SU-DHL-6 (cell line): Measurements from ENCODE around the gene MYO9A.
"Not testable (repeated sequence)": the region's sequence is repeated elsewhere in the genome, so short reads cannot be mapped to it uniquely, and the experiment has no call there.

Experiments used
- H2AFZ ChIP-seq: fragments of 200-600 bp; sonication (generic); 2 replicates; pipeline ENCODE4 v1.6.1; 2014; ENCODE audit warnings: low read depth, mild to moderate bottlenecking, moderate library complexity, mixed read lengths, antibody characterized with exemption, low read length; ENCODE audit not compliant: severe bottlenecking
- H3F3A ChIP-seq: fragments of 200-600 bp; shearing (Covaris generic); 2 replicates; pipeline ENCODE4 v1.6.0; 2016; ENCODE audit warnings: antibody characterized with exemption, mild to moderate bottlenecking; ENCODE audit not compliant: insufficient read depth
- H3K27ac ChIP-seq: fragments of 200-600 bp; sonication (generic); 2 replicates; pipeline ENCODE4 v1.5.1; 2016; ENCODE audit warnings: low read depth, mild to moderate bottlenecking, low read length, moderate library complexity, mixed read lengths
- H3K27me3 ChIP-seq: fragments of 200-600 bp; sonication (generic), shearing (Covaris generic); 2 replicates; pipeline ENCODE4 v1.6.0; 2014; ENCODE audit warnings: mild to moderate bottlenecking, low read length
- H3K36me3 ChIP-seq: fragments of 200-600 bp; sonication (generic); 2 replicates; pipeline ENCODE4 v1.6.1; 2014; ENCODE audit warnings: mild to moderate bottlenecking, low read length, mixed read lengths
- H3K4me2 ChIP-seq: fragments of 300-600, 200-600 bp; shearing (Covaris generic), sonication (generic); 2 replicates; pipeline ENCODE4 v1.6.0; 2014; ENCODE audit warnings: low read length, low read depth, mild to moderate bottlenecking; ENCODE audit not compliant: poor library complexity, severe bottlenecking
- H3K4me3 ChIP-seq: fragments of 200-600 bp; sonication (generic); 2 replicates; pipeline ENCODE4 v1.5.1; 2014; ENCODE audit warnings: antibody characterized with exemption, low read length, mild to moderate bottlenecking, mixed read lengths; ENCODE audit not compliant: insufficient read depth, poor library complexity, severe bottlenecking
- H3K79me2 ChIP-seq: fragments of 200-600 bp; sonication (generic); 2 replicates; pipeline ENCODE4 v1.6.1; 2014; ENCODE audit warnings: mild to moderate bottlenecking, low read length, moderate library complexity; ENCODE audit not compliant: insufficient read depth
- H3K9ac ChIP-seq: fragments of 200-600 bp; sonication (generic); 2 replicates; pipeline ENCODE4 v1.7.0; 2014; ENCODE audit warnings: mild to moderate bottlenecking, low read length
- H3K9me2 ChIP-seq: fragments of 200-600 bp; sonication (generic); replicated peaks from 2 replicates; pipeline ENCODE4 v1.6.1; 2014; ENCODE audit warnings: low read length; ENCODE audit not compliant: insufficient read depth
- H3K9me3 ChIP-seq: fragments of 200-600 bp; sonication (generic); 2 replicates; pipeline ENCODE4 v1.6.1; 2014; ENCODE audit warnings: low read length, mixed read lengths; ENCODE audit not compliant: insufficient read depth
- H4K20me1 ChIP-seq: fragments of 200-600 bp; sonication (generic); 2 replicates; pipeline ENCODE4 v1.6.1; 2014; ENCODE audit warnings: low read depth, mild to moderate bottlenecking, antibody characterized with exemption, low read length, moderate library complexity, mixed read lengths
- EZH2phosphoT487 ChIP-seq: fragments of 200-600 bp; sonication (generic), shearing (Covaris generic); conservative IDR thresholded peaks from 2 replicates; pipeline ENCODE4 v1.6.1; 2018; ENCODE audit warnings: mild to moderate bottlenecking, antibody characterized with exemption, low read length, moderate library complexity, mixed read lengths
- TF ChIP-seq, protein P1 (sequence below): fragments of 200-600 bp; sonication (generic); IDR thresholded peaks from one replicate; pipeline ENCODE4 v1.5.1; 2017; ENCODE audit warnings: antibody characterized with exemption, mild to moderate bottlenecking, low read length, moderate library complexity; ENCODE audit not compliant: insufficient read depth, poor library complexity, severe bottlenecking

The MYO9A gene

DNA sequence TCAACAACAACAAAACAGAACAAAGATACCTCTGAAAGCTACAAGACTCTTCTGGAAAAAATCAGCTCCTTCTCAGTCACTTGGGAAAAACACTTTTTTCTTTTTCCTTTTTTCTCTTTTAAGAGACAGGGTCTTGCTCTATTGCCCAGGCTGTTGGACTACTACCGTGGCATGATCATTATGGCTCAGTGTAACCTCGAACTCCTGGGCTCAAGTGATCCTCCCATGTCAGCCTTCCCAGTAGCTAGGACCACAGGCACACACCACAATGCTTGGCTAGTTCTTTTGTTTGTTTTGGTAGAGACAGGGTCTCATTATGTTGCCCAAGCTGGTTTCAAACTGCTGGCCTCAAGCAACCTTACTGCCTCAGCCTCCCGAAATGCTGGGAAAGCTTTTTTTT is 12.8 kb downstream of the MYO9A start:
- peaks cover 18% of the 10 kb centered on the region for H3F3A ChIP-seq
- no peaks in the 10 kb centered on the region for H3K27me3 ChIP-seq
- no peaks in the 10 kb centered on the region for H3K9me3 ChIP-seq
- peak overlapping the region; percentile 91 for H3K4me2 ChIP-seq
- peak overlapping the region; percentile 88; the same call in 1 of the 2 replicates for H3K27ac ChIP-seq
- H3K4me3 ChIP-seq = no peak overlapping the region
- peak overlapping the region; percentile 43; the same call in 1 of the 2 replicates for H3K9ac ChIP-seq
- H4K20me1 ChIP-seq = no peaks in the 10 kb centered on the region
- H3K9me2 ChIP-seq = no peaks in the 10 kb centered on the region
- peaks cover 73% of the 10 kb centered on the region for H3K79me2 ChIP-seq
- TF ChIP-seq EZH2phosphoT487 = no peak
- TF ChIP-seq, protein P1, sequence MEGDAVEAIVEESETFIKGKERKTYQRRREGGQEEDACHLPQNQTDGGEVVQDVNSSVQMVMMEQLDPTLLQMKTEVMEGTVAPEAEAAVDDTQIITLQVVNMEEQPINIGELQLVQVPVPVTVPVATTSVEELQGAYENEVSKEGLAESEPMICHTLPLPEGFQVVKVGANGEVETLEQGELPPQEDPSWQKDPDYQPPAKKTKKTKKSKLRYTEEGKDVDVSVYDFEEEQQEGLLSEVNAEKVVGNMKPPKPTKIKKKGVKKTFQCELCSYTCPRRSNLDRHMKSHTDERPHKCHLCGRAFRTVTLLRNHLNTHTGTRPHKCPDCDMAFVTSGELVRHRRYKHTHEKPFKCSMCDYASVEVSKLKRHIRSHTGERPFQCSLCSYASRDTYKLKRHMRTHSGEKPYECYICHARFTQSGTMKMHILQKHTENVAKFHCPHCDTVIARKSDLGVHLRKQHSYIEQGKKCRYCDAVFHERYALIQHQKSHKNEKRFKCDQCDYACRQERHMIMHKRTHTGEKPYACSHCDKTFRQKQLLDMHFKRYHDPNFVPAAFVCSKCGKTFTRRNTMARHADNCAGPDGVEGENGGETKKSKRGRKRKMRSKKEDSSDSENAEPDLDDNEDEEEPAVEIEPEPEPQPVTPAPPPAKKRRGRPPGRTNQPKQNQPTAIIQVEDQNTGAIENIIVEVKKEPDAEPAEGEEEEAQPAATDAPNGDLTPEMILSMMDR = no peak
- H2AFZ ChIP-seq = no peak overlapping the region
- no peaks in the 10 kb centered on the region for H3K36me3 ChIP-seq

DNA sequence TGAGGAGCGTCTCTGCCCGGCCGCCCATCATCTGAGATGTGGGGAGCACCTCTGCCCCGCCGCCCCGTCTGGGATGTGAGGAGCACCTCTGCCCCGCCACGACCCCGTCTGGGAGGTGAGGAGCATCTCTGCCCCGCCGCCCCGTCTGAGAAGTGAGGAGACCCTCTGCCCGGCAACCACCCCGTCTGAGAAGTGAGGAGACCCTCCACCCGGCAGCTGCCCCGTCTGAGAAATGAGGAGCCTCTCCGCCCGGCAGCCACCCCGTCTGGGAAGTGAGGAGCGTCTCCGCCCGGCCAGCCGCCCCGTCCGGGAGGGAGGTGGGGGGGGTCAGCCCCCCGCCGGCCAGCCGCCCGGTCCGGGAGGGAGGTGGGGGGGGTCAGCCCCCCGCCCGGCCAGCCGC is 17.4 kb downstream of the MYO9A start:
- not testable (repeated sequence) for H3K9me2 ChIP-seq, H2AFZ ChIP-seq, H3K9ac ChIP-seq, H4K20me1 ChIP-seq, H3K4me2 ChIP-seq, H3K27me3 ChIP-seq, H3K9me3 ChIP-seq, H3K27ac ChIP-seq, H3K4me3 ChIP-seq, H3K36me3 ChIP-seq
- Histone ChIP-seq H3F3A (peaks cover 28% of the 10 kb centered on the region), H3K79me2 (peaks cover 58% of the 10 kb centered on the region)

DNA sequence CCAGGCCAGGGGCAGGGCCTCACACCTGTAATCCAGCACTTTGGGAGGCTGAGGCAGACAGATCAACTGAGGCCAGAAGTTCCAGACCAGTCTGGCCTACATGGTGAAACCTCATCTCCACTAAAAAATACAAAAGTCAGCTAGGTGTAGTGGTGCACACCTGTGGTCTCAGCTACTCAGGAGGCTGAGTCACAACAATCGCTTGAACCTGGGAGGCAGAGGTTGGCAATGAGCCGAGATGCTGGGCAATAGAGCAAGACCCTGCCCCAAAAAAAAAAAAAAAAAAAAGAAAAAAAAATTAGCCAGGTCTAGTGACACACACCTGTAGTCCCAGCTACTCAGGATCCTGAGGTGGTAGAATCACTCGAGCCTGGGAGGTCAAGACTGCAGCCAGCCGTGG is 18.8 kb downstream of the MYO9A start:
- Histone ChIP-seq H3K9me2 (no peaks in the 10 kb centered on the region), H4K20me1 (no peaks in the 10 kb centered on the region), H3K9ac (no peak overlapping the region), H3F3A (peaks cover 23% of the 10 kb centered on the region), H3K9me3 (no peaks in the 10 kb centered on the region), H3K79me2 (peaks cover 44% of the 10 kb centered on the region), H3K4me3 (no peak overlapping the region), H2AFZ (no peak overlapping the region), H3K4me2 (no peak overlapping the region), H3K36me3 (no peaks in the 10 kb centered on the region), H3K27me3 (no peaks in the 10 kb centered on the region), H3K27ac (peak overlapping the region; percentile 20; the same call in 1 of the 2 replicates)
- TF ChIP-seq EZH2phosphoT487 = no peak
- TF ChIP-seq, protein P1 = no peak

DNA sequence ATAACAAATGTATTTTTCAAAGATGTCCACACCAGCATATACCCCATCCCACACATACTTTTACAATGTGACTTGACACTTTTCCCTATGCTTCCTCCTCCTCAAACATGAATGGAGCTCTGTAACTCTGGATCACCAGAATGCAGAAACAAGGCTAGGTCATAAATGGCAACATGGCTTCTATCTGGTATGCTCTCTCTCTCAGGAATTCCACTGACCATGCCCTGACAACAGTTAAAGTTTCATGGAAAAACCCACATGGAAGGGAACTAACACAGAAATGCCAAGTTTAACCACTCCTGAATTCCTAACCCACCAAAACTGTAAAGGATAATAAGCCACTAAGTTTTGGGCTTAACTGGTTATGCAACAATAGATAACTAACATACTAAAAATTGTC is 19.9 kb downstream of the MYO9A start:
- no peaks in the 10 kb centered on the region for H3K36me3 ChIP-seq
- H3K27ac ChIP-seq = 0 out of 2 replicates have a peak overlapping the region, but pooled peaks have one; percentile 20
- no peak overlapping the region for H3K4me2 ChIP-seq
- H3K79me2 ChIP-seq = peaks cover 41% of the 10 kb centered on the region
- H3K27me3 ChIP-seq = no peaks in the 10 kb centered on the region
- H3F3A ChIP-seq = peaks cover 15% of the 10 kb centered on the region
- no peak for TF ChIP-seq EZH2phosphoT487
- TF ChIP-seq, protein P1 = no peak
- no peaks in the 10 kb centered on the region for H4K20me1 ChIP-seq
- H2AFZ ChIP-seq = no peak overlapping the region
- H3K9me3 ChIP-seq = no peaks in the 10 kb centered on the region
- H3K4me3 ChIP-seq = no peak overlapping the region
- no peaks in the 10 kb centered on the region for H3K9me2 ChIP-seq
- no peak overlapping the region for H3K9ac ChIP-seq
